Astrocyte of the cerebellum (primary cell): ENCODE data around the gene CFAP61.

ENCODE experiments used
- DNase-seq: peaks from one replicate; pipeline ENCODE4 v3.0.0-alpha.2; 2011; ENCODE audit warnings: low read depth
- H3K4me3 ChIP-seq: 2 replicates; pipeline ENCODE4 v1.5.1; 2011; ENCODE audit warnings: mild to moderate bottlenecking, low read depth, low read length, moderate library complexity
- in situ Hi-C: cut with HindIII; loops from 2 replicates; pipeline ENCODE4 v1.10.0; 2017; ENCODE audit warnings: low sequenced_read_pairs
- TF ChIP-seq, protein P1 (sequence below): IDR thresholded peaks from 2 replicates; pipeline ENCODE4 v1.5.1; 2012; ENCODE audit warnings: low read length, low read depth, moderate library complexity, mild to moderate bottlenecking; ENCODE audit errors: missing control alignments

Gene CFAP61

DNA sequence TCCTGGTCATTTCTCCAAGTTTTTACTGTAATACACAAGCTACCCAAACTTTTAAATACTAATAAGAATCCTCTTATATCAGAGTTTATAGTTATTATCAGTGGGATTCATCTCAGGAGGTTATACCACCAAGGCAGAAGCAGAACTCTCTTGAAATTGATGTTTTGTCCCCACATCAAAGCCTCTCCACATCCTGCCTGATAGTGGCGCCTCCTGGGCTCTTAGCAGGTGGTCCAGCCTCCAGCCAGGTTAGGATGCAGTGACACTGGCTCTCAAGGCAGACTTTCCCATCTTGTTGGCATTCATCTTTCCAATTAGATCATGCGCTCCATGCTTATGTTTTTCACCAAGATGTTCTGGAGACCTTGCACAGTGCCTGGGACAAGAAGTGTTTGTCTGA, 233.7 kb downstream of the CFAP61 start:
- no peak overlapping the region for H3K4me3 ChIP-seq
- in situ Hi-C loops = no loop called here
- DNase-seq = no peak
- TF ChIP-seq, protein P1, sequence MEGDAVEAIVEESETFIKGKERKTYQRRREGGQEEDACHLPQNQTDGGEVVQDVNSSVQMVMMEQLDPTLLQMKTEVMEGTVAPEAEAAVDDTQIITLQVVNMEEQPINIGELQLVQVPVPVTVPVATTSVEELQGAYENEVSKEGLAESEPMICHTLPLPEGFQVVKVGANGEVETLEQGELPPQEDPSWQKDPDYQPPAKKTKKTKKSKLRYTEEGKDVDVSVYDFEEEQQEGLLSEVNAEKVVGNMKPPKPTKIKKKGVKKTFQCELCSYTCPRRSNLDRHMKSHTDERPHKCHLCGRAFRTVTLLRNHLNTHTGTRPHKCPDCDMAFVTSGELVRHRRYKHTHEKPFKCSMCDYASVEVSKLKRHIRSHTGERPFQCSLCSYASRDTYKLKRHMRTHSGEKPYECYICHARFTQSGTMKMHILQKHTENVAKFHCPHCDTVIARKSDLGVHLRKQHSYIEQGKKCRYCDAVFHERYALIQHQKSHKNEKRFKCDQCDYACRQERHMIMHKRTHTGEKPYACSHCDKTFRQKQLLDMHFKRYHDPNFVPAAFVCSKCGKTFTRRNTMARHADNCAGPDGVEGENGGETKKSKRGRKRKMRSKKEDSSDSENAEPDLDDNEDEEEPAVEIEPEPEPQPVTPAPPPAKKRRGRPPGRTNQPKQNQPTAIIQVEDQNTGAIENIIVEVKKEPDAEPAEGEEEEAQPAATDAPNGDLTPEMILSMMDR = no peak

DNA sequence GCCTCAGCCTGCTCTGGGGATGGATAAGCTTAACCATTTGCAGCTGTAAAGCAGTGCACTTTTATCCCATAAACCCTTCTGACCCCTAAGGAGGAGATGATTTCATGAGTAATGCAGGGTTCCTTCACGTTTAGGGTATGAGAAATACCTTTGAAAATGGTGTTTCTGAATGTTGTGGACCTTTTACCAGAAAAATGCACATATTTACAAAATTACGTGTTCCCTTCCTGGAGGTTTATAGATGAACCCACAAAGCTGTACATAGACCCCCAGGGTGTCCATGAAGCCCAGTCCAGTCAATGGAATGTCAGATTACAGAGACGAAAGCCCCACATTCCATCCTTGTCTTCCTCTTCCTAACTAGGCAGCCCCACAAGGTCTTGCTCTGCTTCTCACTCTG, 237.0 kb downstream of the CFAP61 start:
- TF ChIP-seq, protein P1 = no peak
- in situ Hi-C loops = no loop called here
- H3K4me3 ChIP-seq = no peak overlapping the region
- DNase-seq = no peak

DNA sequence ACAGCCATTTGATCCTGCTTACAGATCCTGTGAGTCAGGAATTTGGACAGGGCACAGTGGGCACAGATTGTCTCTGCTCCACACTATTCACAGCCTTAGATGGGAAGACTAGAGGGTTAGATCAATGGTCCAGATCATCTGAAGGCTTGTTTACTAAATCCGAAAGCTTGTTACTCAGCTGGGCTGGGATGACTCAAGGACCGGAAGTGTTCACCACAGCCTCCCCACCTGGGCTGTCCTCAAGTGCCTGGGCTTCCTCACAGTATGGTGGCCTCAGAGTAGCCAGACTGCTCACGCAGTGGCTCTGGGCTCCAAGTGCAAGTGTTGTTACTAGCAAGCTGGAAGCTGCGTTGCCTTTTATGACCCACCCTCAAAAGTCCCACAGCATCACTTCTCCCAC, 240.1 kb downstream of the CFAP61 start:
- no peak for DNase-seq
- TF ChIP-seq, protein P1 = no peak
- in situ Hi-C loops = no loop called here
- H3K4me3 ChIP-seq = no peak overlapping the region

DNA sequence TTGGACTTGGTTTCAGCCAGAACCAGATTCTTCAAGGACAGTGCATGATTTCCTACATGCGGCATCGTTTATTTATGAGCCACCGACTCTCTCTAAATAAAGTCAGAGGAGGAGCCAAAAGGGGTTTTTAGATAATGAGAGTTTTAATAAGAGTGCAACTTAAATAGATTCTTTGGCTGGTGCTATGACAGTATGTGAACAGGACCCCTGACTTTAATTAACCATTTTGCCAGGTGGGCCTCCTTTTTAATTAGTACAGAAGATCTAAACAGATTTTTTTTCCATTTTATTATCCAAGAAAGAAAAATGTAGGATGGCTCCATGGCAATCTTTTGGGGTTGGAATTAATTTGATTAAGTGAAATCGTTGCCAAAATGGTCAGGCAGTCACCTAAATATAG, 240.8 kb downstream of the CFAP61 start:
- in situ Hi-C loops = no loop called here
- DNase-seq = no peak
- H3K4me3 ChIP-seq = no peak overlapping the region
- TF ChIP-seq, protein P1 = no peak

DNA sequence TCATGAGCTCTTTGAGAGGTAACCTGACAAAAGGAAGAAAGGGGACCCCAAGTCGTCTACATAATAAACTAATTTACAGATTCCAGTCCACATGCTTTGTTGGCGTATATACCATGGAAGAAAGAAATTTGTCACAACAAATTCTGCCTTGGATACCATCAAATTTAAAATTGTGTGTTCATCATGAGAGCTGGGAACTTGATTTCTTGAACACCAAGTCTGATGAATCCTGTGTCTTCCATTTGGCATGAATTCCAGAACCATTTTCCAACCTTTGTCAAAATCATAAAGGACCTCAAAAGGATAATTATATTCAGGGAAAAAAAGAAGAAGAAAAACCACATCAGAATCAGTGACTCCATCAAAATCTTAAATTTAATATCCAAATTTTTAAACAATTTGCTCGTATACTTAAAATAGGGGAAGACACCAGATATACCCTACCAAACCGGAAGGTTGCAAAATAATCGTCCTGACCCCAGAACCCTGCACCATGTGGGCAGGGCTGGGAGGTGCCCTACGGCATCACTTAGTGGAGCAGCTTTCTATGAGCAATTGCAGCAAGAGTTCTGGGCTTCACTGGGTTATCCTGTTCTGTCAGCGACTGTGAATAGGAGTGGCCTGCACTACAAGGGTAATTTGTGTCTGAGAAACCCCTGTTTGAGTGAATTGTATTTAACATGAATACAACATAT, 241.5 kb downstream of the CFAP61 start:
- DNase-seq = no peak
- in situ Hi-C loops = no loop called here
- no peak overlapping the region for H3K4me3 ChIP-seq
- TF ChIP-seq, protein P1 = no peak

DNA sequence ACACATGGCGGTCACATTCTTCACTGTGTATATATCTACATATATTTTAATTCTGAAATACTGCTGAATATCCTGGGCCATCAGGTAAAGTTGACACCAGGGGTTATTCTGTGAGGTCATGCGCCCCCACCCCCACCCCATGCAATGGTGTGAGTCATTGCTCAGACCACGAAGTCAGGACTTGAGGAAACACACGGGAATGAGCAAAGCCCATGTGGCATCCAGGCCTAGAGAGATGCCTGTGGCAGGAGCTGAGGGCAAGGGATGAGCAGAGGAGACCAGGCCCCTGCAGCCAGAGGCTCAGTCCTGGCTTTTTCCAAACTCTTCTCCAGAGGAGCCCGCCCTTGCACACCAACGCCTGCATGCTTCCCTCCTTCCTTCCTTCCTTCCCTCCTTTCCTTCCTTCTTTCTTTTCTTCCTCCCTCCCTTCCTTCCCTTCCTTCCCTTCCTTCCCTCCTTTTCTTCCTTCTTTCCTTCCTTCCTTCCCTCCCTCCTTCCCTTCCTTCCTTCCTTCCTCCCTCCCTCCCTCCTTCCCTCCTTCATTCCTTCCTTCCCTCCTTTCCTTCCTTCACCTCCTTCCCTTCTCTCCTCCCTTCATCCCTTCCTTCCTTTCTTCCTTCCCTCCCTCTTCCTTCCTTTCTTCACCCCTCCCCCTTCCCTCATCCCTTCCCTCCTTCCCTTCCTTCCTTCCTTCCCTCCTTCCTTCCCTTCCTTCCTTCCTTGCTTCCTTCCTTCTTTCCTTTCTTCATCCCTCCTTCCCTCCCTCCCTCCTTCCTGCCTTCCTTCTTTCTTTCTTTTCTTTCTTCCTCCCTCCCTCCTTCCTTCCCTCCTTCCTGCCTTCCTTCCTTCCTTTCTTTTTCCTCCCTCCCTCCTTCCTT, 243.5 kb downstream of the CFAP61 start:
- TF ChIP-seq, protein P1 = no peak
- H3K4me3 ChIP-seq = no peak overlapping the region
- DNase-seq = no peak
- in situ Hi-C loops = no loop called here
